B cell (primary cell): ENCODE measurements around the gene DENND2C. TPM values are rescaled to one million over a fixed set of nuclear protein-coding genes. Genes with fewer than 3 reads are reported as not detected.

Experiments
- ATAC-seq: fragments of 200-7000 bp; cut with Tn5 transposase; one replicate; pipeline ENCODE4 v1.10.0; 2021; ENCODE audit warnings: low read depth, mild to moderate bottlenecking, moderate number of reproducible peaks, moderate library complexity
- CTCF ChIA-PET: fragments of 350-600 bp; sonication (Branson Sonifier 250); formaldehyde crosslinking; loops from one replicate; lab custom pipeline; 2021; ENCODE audit warnings: antibody characterized with exemption, inconsistent platforms; lab: Charles Lee
- POLR2A ChIA-PET: fragments of 350-600 bp; sonication (Branson Sonifier 250); formaldehyde crosslinking; loops from one replicate; lab custom pipeline; 2021; ENCODE audit warnings: antibody characterized with exemption; lab: Charles Lee
- DNase-seq: peaks from one replicate; pipeline ENCODE4 v3.0.0; 2013
- H2AFZ ChIP-seq: 2 replicates; pipeline ENCODE4 v1.6.1; 2012; ENCODE audit warnings: mild to moderate bottlenecking, low read depth, low read length; ENCODE audit not compliant: insufficient read depth, poor library complexity, severe bottlenecking
- H3K27ac ChIP-seq, 2 donors: 1 replicate in 1 of 2; 2 replicates in 1 of 2; pipeline ENCODE4 v1.5.1; 2012 to 2013; ENCODE audit warnings: low read length in 2 of 2, mild to moderate bottlenecking in 2 of 2, moderate library complexity in 1 of 2
- H3K27me3 ChIP-seq, 4 experiments: fragments of 200-600 bp in 1 of 4; sonication (generic) in 1 of 4; replicated peaks in 1 of 4; 1 replicate in 2 of 4; 2 replicates in 2 of 4; pipeline versions ENCODE4 v1.6.1 to v1.7.0; 2013 to 2016; ENCODE audit warnings: low read length in 3 of 4, mild to moderate bottlenecking in 2 of 4, mixed read lengths in 1 of 4, moderate library complexity in 1 of 4; ENCODE audit not compliant: insufficient read depth in 4 of 4, control insufficient read depth in 3 of 4; ENCODE audit errors: control extremely low read depth in 1 of 4
- H3K36me3 ChIP-seq, 2 experiments: replicated peaks in 1 of 2; 1 replicate in 1 of 2; 2 replicates in 1 of 2; pipeline versions ENCODE4 v1.6.1 to v1.7.1; 2013; ENCODE audit warnings: low read length in 1 of 2; ENCODE audit not compliant: insufficient read depth in 2 of 2, control insufficient read depth in 1 of 2; ENCODE audit errors: control extremely low read depth in 1 of 2, extremely low read depth in 1 of 2
- H3K4me1 ChIP-seq, 2 donors: fragments of 200-600 bp in 1 of 2; sonication (generic) in 1 of 2; 1 replicate in 1 of 2; 2 replicates in 1 of 2; pipeline versions ENCODE4 v1.5.1 to v1.6.1; 2013 to 2017; ENCODE audit warnings: low read length in 2 of 2; ENCODE audit not compliant: control insufficient read depth in 2 of 2, insufficient read depth in 2 of 2
- H3K4me2 ChIP-seq: replicated peaks from 2 replicates; pipeline ENCODE3; 2012; ENCODE audit warnings: mild to moderate bottlenecking, low read depth, low read length; ENCODE audit not compliant: poor library complexity, severe bottlenecking
- H3K4me3 ChIP-seq, 5 experiments: fragments of 200-600 bp in 1 of 5; sonication (generic) in 1 of 5; 1 replicate in 3 of 5; 2 replicates in 2 of 5; pipeline versions ENCODE4 v1.5.1 to v1.7.0; 2011 to 2016; ENCODE audit warnings: low read length in 4 of 5, mild to moderate bottlenecking in 4 of 5, low read depth in 2 of 5, control low read depth in 1 of 5, moderate library complexity in 1 of 5; ENCODE audit not compliant: insufficient read depth in 1 of 5; ENCODE audit errors: control extremely low read depth in 1 of 5, extremely low read depth in 1 of 5
- H3K79me2 ChIP-seq: fragments of 200-600 bp; sonication (generic); one replicate; pipeline ENCODE4 v1.6.0; 2016; ENCODE audit warnings: low read length; ENCODE audit not compliant: control insufficient read depth, insufficient read depth
- H3K9ac ChIP-seq: fragments of 200-600 bp; sonication (generic); 2 replicates; pipeline ENCODE4 v1.6.1; 2017; ENCODE audit warnings: mild to moderate bottlenecking, low read length, moderate library complexity
- H3K9me3 ChIP-seq, 3 donors: one replicate each; pipeline versions ENCODE4 v1.6.1 to v1.7.1; 2013; ENCODE audit warnings: low read length in 2 of 3; ENCODE audit not compliant: control insufficient read depth in 2 of 3, insufficient read depth in 1 of 3; ENCODE audit errors: control extremely low read depth in 1 of 3
- H4K20me1 ChIP-seq: 2 replicates; pipeline ENCODE4 v1.6.0; 2012; ENCODE audit warnings: mild to moderate bottlenecking, low read length; ENCODE audit not compliant: insufficient read depth, control insufficient read depth, poor library complexity, severe bottlenecking
- H3K27ac Mint-ChIP-seq: one replicate; pipeline ENCODE4 v1.8.0; 2021; ENCODE audit warnings: mixed read lengths
- H3K27me3 Mint-ChIP-seq: one replicate; pipeline ENCODE4 v1.8.0; 2021; ENCODE audit warnings: mixed read lengths
- H3K4me1 Mint-ChIP-seq: one replicate; pipeline ENCODE4 v1.8.0; 2021; ENCODE audit warnings: mixed read lengths
- H3K4me3 Mint-ChIP-seq: one replicate; pipeline ENCODE4 v1.8.0; 2021; ENCODE audit warnings: mixed read lengths
- H3K9me3 Mint-ChIP-seq: one replicate; pipeline ENCODE4 v1.8.0; 2022; ENCODE audit warnings: mixed read lengths; ENCODE audit not compliant: insufficient read depth
- CTCF ChIP-seq: fragments of 200-600 bp; IDR thresholded peaks from one replicate; pipeline ENCODE4 v1.8.0; 2022; ENCODE audit warnings: antibody characterized with exemption, mild to moderate bottlenecking
- EZH2 ChIP-seq: IDR thresholded peaks from 2 replicates; pipeline ENCODE4 v1.6.1; 2012; ENCODE audit warnings: borderline replicate concordance, low read depth, mild to moderate bottlenecking, moderate library complexity, low read length; ENCODE audit not compliant: insufficient read depth, poor library complexity, severe bottlenecking
- WGBS: methylation state at CpG from one replicate; pipeline ENCODE4 v1.1.5; 2013; ENCODE audit warnings: missing lambda C conversion rate; ENCODE audit not compliant: insufficient coverage; 5-methylcytosine and 5-hydroxymethylcytosine counted together
- intact Hi-C: fragments of 100-400 bp; cut with micrococcal nuclease; formaldehyde crosslinking; loops from one replicate; pipeline ENCODE4 v1.10.0; 2022
- polyA plus RNA-seq: library from polyadenylated mRNA; depleted of rRNA; stranded (reverse); fragments of >200 nt; gene quantifications from 2 replicates; pipeline ENCODE4 v1.2.3, GENCODE V29; 2012
- total RNA-seq, 2 donors: library from RNA; stranded (reverse); fragments of 120-200 nt in 1 of 2; gene quantifications; 1 replicate in 1 of 2; 2 replicates in 1 of 2; pipeline versions ENCODE4 v1.2.3 to v1.2.4, GENCODE V29; 2013 to 2022

DENND2C gene
- total and polyA plus RNA-seq, 2 donors (not counting 1 experiment from before 2014, with no cell fraction given) = 0.18 to 0.76 TPM

- whole genome bisulfite sequencing = 68% methylated on average over 3 of the region's 3 CpGs
- no peak overlapping the region for H3K4me3 ChIP-seq
- H3K27me3 ChIP-seq = no peaks in the 10 kb centered on the region
- peak overlapping the region in 1 of 2 donors; percentile 12 for H3K27ac ChIP-seq
- H3K4me1 Mint-ChIP-seq = peaks cover 18% of the 10 kb centered on the region
- ChIA-PET CTCF (no interaction called here), POLR2A (no interaction called here)
- ATAC-seq (no peak), DNase-seq (no peak)
- H3K9me3 Mint-ChIP-seq = no peaks in the 10 kb centered on the region
- no peaks in the 10 kb centered on the region for H3K27me3 Mint-ChIP-seq
- no peak overlapping the region for H3K4me2 ChIP-seq
- H4K20me1 ChIP-seq = no peaks in the 10 kb centered on the region
- H2AFZ ChIP-seq = no peak overlapping the region
- TF ChIP-seq EZH2 = no peak
- TF ChIP-seq CTCF = no peak
- H3K4me3 Mint-ChIP-seq = no peak overlapping the region
- H3K36me3 ChIP-seq = peaks cover 22 to 74% of the 10 kb centered on the region in 2 experiments
- H3K4me1 ChIP-seq = peaks cover 15 to 16% of the 10 kb centered on the region in 2 donors
- peaks cover 23% of the 10 kb centered on the region for H3K79me2 ChIP-seq
- no peak overlapping the region for H3K9ac ChIP-seq
- no peaks in the 10 kb centered on the region for H3K9me3 ChIP-seq
- intact Hi-C loops = loop anchor here (5.0 to 10.0 kb wide), 3 partner anchors 907 to 2005 kb away; partner anchors contain the start of genes PPM1J, RSBN1 and SLC16A1
- H3K27ac Mint-ChIP-seq = no peak overlapping the region
Measured at GRCh38 chr1:114719424-114719787, 49.6 kb upstream of the DENND2C start.

GRCh38 chr1:114718661-114719423 is 49.0 kb upstream of the DENND2C start:
- no peaks in the 10 kb centered on the region for H3K9me3 Mint-ChIP-seq
- intact Hi-C loops = loop anchor here (5.0 to 10.0 kb wide), 3 partner anchors 907 to 2004 kb away; partner anchors contain the start of genes PPM1J, RSBN1 and SLC16A1
- ChIA-PET CTCF (no interaction called here), POLR2A (no interaction called here)
- Histone ChIP-seq H3K36me3 (peaks cover 17 to 71% of the 10 kb centered on the region in 2 experiments), H2AFZ (no peak overlapping the region), H3K4me3 (no peak overlapping the region), H3K9ac (no peak overlapping the region), H3K27ac (no peak overlapping the region), H3K79me2 (peaks cover 27% of the 10 kb centered on the region), H3K27me3 (no peaks in the 10 kb centered on the region), H3K4me1 (peaks cover 15 to 16% of the 10 kb centered on the region in 2 donors), H3K4me2 (no peak overlapping the region), H4K20me1 (no peaks in the 10 kb centered on the region), H3K9me3 (no peaks in the 10 kb centered on the region)
- DNase-seq = no peak
- 81% methylated on average over 8 of the region's 11 CpGs for WGBS
- peak overlapping the region; percentile 54 for H3K27ac Mint-ChIP-seq
- no peak for TF ChIP-seq EZH2
- H3K27me3 Mint-ChIP-seq = no peaks in the 10 kb centered on the region
- H3K4me1 Mint-ChIP-seq = peaks cover 23% of the 10 kb centered on the region
- ATAC-seq = no peak
- H3K4me3 Mint-ChIP-seq = no peak overlapping the region
